ENCODE results near the gene HCN2. TPM values are rescaled to one million over a fixed set of nuclear protein-coding genes. Genes with fewer than 3 reads are reported as not detected.

Gene HCN2
- total and polyA plus RNA-seq, 10 of the 15 experiments (the other 5 are each of a cell fraction or from before 2014, with no cell fraction given), result 0.01 to 0.54 (median 0.08) TPM; not detected in 4

DNA sequence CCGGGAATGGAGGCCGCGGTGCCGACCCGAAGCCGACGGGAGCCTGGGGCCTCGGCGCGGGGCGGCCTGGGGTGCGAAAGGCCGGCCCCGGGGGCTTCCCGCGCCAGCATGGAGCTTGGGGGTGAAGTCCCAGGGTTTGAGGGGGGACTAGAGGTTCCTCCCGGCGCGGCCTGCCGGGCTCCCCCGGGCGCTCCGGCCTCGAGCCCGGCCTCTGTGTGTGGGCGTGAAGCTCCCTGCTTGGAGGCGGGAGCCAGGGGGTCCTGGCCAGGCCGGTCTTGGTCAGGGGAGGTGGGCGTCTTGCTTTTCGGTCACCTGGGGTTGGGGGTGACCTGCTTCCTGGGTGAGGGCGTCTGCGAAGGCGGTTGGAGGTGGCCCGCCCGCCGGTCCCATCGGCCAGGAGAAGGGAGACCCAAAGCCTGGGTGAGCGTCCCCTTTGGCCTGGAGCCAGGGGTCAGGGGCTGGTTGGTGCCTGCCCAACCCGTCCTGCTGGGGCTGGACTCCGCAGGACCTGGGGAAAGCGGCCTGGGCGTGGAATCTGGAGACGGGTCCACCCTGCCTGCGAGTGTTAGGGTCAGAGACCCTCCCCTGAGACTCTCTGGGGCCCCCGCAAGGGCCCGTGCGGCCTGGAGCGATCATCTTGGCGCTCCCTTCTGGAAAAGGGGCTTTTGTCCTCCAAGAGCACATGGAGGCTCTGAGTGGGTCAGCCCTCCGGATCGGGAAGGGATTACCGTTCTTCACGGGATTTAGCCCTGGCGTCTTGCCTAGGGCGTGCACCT is 16.8 kb upstream of the HCN2 start (continued):
- no peak for TF ChIP-seq POLR2AphosphoS5 (IDR thresholded peaks at IDR 0.05; ENCODE audit: low read length)
- TF ChIP-seq, protein P1, sequence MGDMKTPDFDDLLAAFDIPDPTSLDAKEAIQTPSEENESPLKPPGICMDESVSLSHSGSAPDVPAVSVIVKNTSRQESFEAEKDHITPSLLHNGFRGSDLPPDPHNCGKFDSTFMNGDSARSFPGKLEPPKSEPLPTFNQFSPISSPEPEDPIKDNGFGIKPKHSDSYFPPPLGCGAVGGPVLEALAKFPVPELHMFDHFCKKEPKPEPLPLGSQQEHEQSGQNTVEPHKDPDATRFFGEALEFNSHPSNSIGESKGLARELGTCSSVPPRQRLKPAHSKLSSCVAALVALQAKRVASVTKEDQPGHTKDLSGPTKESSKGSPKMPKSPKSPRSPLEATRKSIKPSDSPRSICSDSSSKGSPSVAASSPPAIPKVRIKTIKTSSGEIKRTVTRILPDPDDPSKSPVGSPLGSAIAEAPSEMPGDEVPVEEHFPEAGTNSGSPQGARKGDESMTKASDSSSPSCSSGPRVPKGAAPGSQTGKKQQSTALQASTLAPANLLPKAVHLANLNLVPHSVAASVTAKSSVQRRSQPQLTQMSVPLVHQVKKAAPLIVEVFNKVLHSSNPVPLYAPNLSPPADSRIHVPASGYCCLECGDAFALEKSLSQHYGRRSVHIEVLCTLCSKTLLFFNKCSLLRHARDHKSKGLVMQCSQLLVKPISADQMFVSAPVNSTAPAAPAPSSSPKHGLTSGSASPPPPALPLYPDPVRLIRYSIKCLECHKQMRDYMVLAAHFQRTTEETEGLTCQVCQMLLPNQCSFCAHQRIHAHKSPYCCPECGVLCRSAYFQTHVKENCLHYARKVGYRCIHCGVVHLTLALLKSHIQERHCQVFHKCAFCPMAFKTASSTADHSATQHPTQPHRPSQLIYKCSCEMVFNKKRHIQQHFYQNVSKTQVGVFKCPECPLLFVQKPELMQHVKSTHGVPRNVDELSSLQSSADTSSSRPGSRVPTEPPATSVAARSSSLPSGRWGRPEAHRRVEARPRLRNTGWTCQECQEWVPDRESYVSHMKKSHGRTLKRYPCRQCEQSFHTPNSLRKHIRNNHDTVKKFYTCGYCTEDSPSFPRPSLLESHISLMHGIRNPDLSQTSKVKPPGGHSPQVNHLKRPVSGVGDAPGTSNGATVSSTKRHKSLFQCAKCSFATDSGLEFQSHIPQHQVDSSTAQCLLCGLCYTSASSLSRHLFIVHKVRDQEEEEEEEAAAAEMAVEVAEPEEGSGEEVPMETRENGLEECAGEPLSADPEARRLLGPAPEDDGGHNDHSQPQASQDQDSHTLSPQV (IDR thresholded peaks at IDR 0.05), result no peak
- 0 out of 4 replicates have a peak, but pooled peaks of 1 of the 2 experiments have one; percentile 6 for TF ChIP-seq IKZF2 (IDR thresholded peaks at IDR 0.05)
- no peak for TF ChIP-seq SP1 (IDR thresholded peaks at IDR 0.05; ENCODE audit: low read depth, low read length)
- TF ChIP-seq BHLHE40 (IDR thresholded peaks at IDR 0.05; ENCODE audit: borderline replicate concordance in 1 of 2, low read depth in 2 of 2, low read length in 1 of 2), result 0 out of 4 replicates have a peak, but pooled peaks of 1 of the 2 experiments have one; percentile 24

DNA sequence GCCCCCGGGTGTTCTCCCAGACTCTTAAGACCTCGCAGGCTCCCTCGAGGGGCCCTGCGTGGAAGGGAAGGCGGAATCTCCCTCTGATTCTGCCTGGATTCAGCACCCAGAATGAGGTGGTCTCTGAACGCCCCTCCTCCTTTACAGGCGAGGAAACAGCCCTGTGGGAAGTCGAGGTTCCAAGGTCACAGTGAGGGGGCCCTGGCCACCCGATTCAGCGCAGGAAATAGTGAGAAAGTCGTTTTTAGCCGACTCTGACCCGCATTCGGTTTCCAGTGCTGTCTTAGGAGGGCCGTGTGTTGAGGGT is 16.2 kb upstream of the HCN2 start:
- H3K27me3 ChIP-seq (replicated peaks in 1 of 2; ENCODE audit: control insufficient read depth in 2 of 2, insufficient read depth in 2 of 2, low read length in 1 of 2), result no peaks in the 10 kb centered on the region
- ATAC-seq (peak; percentile 10; the same call in 1 of the 3 replicates), FAIRE-seq (no peak), DNase-seq (ENCODE audit: low read depth, low spot score) (no peak)
- intact Hi-C loops (cut with micrococcal nuclease; ENCODE audit: unreplicated experiment) (loop anchor here (2.0 to 5.0 kb wide), 3 partner anchors 41 to 223 kb away; partner anchors contain the start of genes CDC34, POLRMT and PTBP1), in situ Hi-C loops (cut with MboI) (no loop called here)
- H2AFZ ChIP-seq (ENCODE audit: control insufficient read depth, low read depth, low read length), result no peak overlapping the region
- under 1% methylated on average over 15 of the region's 15 CpGs for WGBS (ENCODE audit: insufficient coverage, insufficient replicate concordance, low lambda C conversion rate, missing lambda C conversion rate)
- H3K36me3 ChIP-seq (ENCODE audit: control insufficient read depth in 2 of 2, insufficient read depth in 2 of 2, low read length in 1 of 2), result peaks cover 0 to 12% of the 10 kb centered on the region in 2 experiments; a peak in 2 of 4 replicates
- H3K9me3 ChIP-seq (replicated peaks; ENCODE audit: control insufficient read depth, insufficient read depth, low read length), result no peaks in the 10 kb centered on the region
- CTCF ChIA-PET, result interaction anchor here (1.0 kb wide), 1 partner anchor 12 kb away, joined by 3 read pairs; no protein-coding TSS in a partner anchor
- H3K9ac ChIP-seq (ENCODE audit: control insufficient read depth, insufficient read depth, low read length), result peak overlapping the region; percentile 91
- H4K20me1 ChIP-seq (ENCODE audit: control insufficient read depth, insufficient read depth), result 0 out of 2 replicates have a peak, but pooled peaks cover 5% of the 10 kb centered on the region
- RAD21 ChIA-PET (ENCODE audit: unreplicated experiment), result no interaction called here
- peak overlapping the region; percentile 84 for H3K4me2 ChIP-seq (ENCODE audit: control insufficient read depth, insufficient read depth)
- POLR2A ChIA-PET, result no interaction called here
- TF ChIP-seq, protein P2, sequence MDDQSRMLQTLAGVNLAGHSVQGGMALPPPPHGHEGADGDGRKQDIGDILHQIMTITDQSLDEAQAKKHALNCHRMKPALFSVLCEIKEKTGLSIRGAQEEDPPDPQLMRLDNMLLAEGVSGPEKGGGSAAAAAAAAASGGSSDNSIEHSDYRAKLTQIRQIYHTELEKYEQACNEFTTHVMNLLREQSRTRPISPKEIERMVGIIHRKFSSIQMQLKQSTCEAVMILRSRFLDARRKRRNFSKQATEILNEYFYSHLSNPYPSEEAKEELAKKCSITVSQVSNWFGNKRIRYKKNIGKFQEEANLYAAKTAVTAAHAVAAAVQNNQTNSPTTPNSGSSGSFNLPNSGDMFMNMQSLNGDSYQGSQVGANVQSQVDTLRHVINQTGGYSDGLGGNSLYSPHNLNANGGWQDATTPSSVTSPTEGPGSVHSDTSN (IDR thresholded peaks at IDR 0.05; ENCODE audit: insufficient replicate concordance, low read depth, low read length), result no peak
- H3K4me3 ChIP-seq, result peak overlapping the region; percentile 83
- BruUV-seq (replicated peaks), result no TSS peak
- peaks cover 57% of the 10 kb centered on the region for H3K79me2 ChIP-seq (ENCODE audit: control insufficient read depth, insufficient read depth, low read length)
- peak overlapping the region; percentile 84 for H3K27ac ChIP-seq (ENCODE audit: control insufficient read depth, insufficient read depth)
- H3K4me1 ChIP-seq (ENCODE audit: control insufficient read depth, insufficient read depth, low read length), result peaks cover 3% of the 10 kb centered on the region; the same call in 1 of the 2 replicates
- SMC1A ChIA-PET (ENCODE audit: uncharacterized antibody, unreplicated experiment), result interaction anchor here (1.4 to 2.0 kb wide), 2 partner anchors 13 to 41 kb away, joined by 3 to 20 read pairs; partner anchors contain the start of gene CDC34
